ENCODE measurements around the gene AGPAT3.
A peak's percentile ranks its signal among the peaks of the same experiment; 100 is the strongest.

Gene AGPAT3, protein sequence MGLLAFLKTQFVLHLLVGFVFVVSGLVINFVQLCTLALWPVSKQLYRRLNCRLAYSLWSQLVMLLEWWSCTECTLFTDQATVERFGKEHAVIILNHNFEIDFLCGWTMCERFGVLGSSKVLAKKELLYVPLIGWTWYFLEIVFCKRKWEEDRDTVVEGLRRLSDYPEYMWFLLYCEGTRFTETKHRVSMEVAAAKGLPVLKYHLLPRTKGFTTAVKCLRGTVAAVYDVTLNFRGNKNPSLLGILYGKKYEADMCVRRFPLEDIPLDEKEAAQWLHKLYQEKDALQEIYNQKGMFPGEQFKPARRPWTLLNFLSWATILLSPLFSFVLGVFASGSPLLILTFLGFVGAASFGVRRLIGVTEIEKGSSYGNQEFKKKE

DNA sequence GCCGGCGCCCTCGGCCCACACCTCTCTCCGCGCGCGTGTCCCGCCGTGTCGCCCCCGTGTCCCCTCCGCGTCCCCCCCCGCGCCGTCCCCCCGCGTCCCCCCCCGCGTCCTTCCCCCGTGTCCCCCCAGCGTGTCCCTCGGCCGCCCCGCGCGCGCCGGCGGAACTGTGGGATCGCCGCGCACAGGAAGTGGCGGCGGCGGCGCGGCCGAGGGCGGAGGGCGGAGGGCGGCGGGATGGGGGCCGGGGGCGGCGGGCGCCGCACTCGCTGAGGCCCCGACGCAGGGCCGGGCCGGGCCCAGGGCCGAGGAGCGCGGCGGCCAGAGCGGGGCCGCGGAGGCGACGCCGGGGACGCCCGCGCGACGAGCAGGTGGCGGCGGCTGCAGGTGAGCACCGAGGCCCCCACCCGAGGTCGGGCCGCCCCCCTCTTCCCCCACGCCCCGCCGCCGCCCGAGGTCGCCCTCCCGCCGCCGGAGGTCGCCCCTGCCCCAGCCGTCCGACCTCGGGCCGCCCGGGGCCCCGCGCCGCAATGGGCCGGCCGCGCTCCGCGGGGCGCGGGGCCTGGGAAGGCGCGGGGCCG, at the start of gene AGPAT3:
Gene AGPAT3, plus strand, starts transcription at position 262 of the 578 bp plus-strand sequence. CDS start 94,459 bp downstream, outside the sequence.
- Histone ChIP-seq H3K36me3 (no peaks in the 10 kb centered on the region), H3K4me1 (ENCODE audit: control insufficient read depth in 1 of 2, insufficient read depth in 1 of 2, low read depth in 1 of 2, low read length in 1 of 2) (peaks cover 8 to 11% of the 10 kb centered on the region in 2 experiments), H3K27me3 (peaks cover 58% of the 10 kb centered on the region), H3K27ac (no peak within 1 kb of the TSS), H3K9me3 (no peaks in the 10 kb centered on the region), H3K4me3 (ENCODE audit: low read depth in 1 of 2, low read length in 1 of 2) (peak within 1 kb of the TSS; percentile 61 to 68)
- TF ChIP-seq, protein P1, sequence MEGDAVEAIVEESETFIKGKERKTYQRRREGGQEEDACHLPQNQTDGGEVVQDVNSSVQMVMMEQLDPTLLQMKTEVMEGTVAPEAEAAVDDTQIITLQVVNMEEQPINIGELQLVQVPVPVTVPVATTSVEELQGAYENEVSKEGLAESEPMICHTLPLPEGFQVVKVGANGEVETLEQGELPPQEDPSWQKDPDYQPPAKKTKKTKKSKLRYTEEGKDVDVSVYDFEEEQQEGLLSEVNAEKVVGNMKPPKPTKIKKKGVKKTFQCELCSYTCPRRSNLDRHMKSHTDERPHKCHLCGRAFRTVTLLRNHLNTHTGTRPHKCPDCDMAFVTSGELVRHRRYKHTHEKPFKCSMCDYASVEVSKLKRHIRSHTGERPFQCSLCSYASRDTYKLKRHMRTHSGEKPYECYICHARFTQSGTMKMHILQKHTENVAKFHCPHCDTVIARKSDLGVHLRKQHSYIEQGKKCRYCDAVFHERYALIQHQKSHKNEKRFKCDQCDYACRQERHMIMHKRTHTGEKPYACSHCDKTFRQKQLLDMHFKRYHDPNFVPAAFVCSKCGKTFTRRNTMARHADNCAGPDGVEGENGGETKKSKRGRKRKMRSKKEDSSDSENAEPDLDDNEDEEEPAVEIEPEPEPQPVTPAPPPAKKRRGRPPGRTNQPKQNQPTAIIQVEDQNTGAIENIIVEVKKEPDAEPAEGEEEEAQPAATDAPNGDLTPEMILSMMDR (IDR thresholded peaks at IDR 0.05), result no peak

DNA sequence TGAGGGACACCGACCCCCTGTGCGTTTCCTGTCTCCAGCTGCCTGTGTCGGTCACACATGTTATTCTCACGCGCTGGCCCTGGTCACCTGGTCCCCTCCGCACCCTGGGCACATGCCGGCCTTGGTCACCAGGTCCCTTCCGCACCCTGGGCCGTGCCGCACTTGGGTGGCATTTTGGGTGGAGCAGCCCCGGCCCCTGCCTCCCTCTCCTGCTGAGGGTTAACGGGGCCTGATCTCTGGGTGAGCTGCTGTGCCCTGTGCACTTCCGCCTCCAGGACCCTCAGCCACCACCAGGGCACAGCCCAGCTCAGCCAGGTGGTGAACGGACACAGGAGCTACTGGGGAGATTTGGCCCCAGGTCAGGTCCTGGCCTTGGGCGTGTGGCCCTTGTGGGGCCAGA, 49.0 kb upstream of the AGPAT3 start:
- Histone ChIP-seq H3K36me3 (no peaks in the 10 kb centered on the region), H3K4me1 (ENCODE audit: control insufficient read depth in 1 of 2, insufficient read depth in 1 of 2, low read depth in 1 of 2, low read length in 1 of 2) (peaks cover 21 to 31% of the 10 kb centered on the region in 2 experiments), H3K4me3 (ENCODE audit: low read depth in 1 of 2, low read length in 1 of 2) (no peak overlapping the region), H3K27me3 (peaks cover 20% of the 10 kb centered on the region), H3K27ac (no peak overlapping the region), H3K9me3 (no peaks in the 10 kb centered on the region)
- TF ChIP-seq, protein P1 (IDR thresholded peaks at IDR 0.05), result no peak

DNA sequence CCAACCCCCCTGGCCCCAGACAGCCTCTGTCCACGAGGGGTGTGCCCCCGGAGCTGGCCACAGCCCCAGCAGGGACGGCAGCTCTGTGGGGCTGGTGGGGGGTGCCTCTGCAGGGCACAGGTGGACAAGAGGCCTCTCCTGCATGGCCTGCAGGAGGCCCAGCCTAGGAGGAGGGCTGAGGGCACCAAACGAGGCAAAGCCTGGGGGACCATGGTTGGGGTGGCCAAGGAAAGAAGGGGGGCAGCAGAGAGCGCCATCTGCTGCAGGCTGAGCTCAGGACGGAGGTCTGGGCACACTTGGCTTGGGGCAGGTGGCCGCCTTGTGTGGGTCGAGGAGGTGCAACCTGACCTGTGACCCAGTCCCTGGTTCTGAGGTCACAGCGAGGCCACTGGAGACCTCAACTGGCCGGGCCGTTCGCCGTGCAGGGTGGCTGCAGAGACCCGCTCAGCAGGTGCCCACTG, 48.4 kb upstream of the AGPAT3 start:
- TF ChIP-seq, protein P1 (IDR thresholded peaks at IDR 0.05), result no peak
- H3K27me3 ChIP-seq, result peaks cover 14% of the 10 kb centered on the region
- no peak overlapping the region for H3K4me3 ChIP-seq (ENCODE audit: low read depth in 1 of 2, low read length in 1 of 2)
- no peaks in the 10 kb centered on the region for H3K36me3 ChIP-seq
- no peaks in the 10 kb centered on the region for H3K9me3 ChIP-seq
- H3K4me1 ChIP-seq (ENCODE audit: control insufficient read depth in 1 of 2, insufficient read depth in 1 of 2, low read depth in 1 of 2, low read length in 1 of 2), result peaks cover 21 to 24% of the 10 kb centered on the region in 2 experiments
- H3K27ac ChIP-seq, result no peak overlapping the region

DNA sequence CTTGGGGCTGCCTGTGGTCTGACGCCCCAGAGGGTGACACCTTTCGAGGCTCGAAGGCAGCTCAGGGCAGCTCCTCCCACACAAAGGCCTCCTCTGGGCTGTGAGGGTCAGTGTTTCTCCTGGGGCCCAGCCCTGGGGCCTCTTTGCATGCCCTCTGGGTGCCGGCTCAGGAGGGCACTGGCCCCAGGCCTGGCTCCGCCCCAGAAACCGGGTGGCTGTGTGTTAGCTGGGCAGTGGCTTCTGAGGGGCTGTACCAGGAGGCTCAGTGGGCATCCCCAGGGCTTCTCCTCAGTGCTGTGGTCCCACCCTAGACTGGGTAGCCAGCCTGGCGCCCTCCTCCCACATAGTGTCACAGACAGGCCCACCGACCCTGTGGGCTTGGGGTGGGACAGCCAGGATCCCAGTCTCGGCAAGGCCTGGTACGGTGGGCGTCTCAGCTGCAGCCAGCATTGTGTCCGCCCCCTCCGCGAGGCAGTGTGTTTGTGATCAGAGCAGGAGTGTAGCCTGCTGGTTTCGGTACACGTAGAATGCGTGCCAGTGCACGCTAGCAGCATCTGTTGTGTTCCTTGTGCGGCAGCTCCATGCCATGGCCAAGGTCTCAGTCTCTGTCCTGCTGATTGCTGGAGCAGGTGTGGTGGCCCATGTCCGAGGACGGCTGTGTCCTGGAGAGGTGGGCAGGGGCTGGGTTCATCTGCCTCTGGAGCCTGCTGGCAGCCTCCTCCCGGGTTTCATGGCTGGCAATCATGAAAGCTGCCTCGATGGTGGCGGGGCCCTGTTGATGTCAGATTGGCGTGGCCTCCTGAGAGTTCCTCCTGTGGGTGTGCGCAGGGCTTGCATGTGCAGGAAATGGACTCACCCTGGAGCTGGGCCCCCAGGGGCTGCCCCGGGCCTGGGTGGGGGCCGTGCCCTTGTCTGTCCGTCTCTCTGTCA, 47.6 kb upstream of the AGPAT3 start:
- no peak overlapping the region for H3K4me3 ChIP-seq (ENCODE audit: low read depth in 1 of 2, low read length in 1 of 2)
- TF ChIP-seq, protein P1 (IDR thresholded peaks at IDR 0.05), result no peak
- H3K9me3 ChIP-seq, result no peaks in the 10 kb centered on the region
- H3K4me1 ChIP-seq (ENCODE audit: control insufficient read depth in 1 of 2, insufficient read depth in 1 of 2, low read depth in 1 of 2, low read length in 1 of 2), result peaks cover 14 to 16% of the 10 kb centered on the region in 2 experiments
- peaks cover 6% of the 10 kb centered on the region for H3K27me3 ChIP-seq
- H3K36me3 ChIP-seq, result no peaks in the 10 kb centered on the region
- no peak overlapping the region for H3K27ac ChIP-seq

DNA sequence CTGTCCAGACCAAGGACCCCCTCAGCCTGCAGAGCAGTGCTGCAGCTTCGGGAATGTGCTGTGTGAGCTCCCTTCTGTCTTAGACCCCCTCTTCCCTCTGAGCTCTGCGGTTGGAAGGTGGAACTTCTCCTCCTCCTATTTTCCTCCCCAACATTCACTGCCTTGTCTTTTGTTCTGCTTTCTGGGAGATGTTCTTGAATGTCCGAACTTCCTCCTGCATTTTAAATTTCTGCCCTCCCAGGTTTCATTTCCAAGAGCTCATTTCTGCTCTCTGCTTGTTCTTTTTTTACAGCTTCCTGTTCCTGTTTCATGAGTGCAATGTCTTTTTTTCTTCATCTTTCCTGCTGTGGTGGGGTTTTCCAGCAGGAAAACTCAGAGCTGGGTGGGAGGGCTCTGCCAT, 46.3 kb upstream of the AGPAT3 start:
- Histone ChIP-seq H3K27ac (peak overlapping the region; percentile 71), H3K36me3 (no peaks in the 10 kb centered on the region), H3K9me3 (no peaks in the 10 kb centered on the region), H3K4me1 (ENCODE audit: control insufficient read depth in 1 of 2, insufficient read depth in 1 of 2, low read depth in 1 of 2, low read length in 1 of 2) (peaks cover 12 to 15% of the 10 kb centered on the region in 2 experiments), H3K27me3 (peaks cover 6% of the 10 kb centered on the region), H3K4me3 (ENCODE audit: low read depth in 1 of 2, low read length in 1 of 2) (no peak overlapping the region)
- TF ChIP-seq, protein P1 (IDR thresholded peaks at IDR 0.05), result no peak

Measured in neutrophil (primary cell).